ENCODE data around the gene RHOC. TPM values are rescaled to one million over a fixed set of nuclear protein-coding genes. Genes with fewer than 3 reads are reported as not detected.
A peak's percentile ranks its signal among the peaks of the same experiment; 100 is the strongest.
"Not testable (repeated sequence)": the region's sequence is repeated elsewhere in the genome, so short reads cannot be mapped to it uniquely, and the experiment has no call there.

Gene RHOC
- total RNA-seq, 1 experiment from 2014 or later, result 100 TPM

DNA sequence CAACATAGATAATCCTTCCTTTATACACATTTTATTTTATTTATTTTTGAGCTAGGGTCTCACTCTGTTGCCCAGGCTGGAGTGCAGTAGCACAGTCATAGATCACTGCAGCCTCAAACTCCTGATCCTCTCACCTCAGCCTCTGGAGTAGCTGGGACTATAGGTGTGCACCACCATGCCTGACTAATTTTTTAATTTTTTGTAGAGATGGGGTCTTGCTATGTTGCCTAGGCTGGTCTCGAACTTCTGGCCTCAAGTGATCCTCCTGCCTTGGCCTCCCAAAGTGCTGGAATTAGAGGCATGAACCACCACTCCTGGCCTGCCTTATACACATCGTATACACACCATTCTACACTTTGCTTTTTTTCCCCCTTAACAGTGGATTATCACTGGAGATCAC is 14.4 kb upstream of the RHOC start:
- in situ Hi-C loops (cut with HindIII; ENCODE audit: low pct_unique_long_range_greater_than_20kb, low sequenced_read_pairs); DNase-seq (ENCODE audit: low read depth, low spot score): not testable (repeated sequence)

DNA sequence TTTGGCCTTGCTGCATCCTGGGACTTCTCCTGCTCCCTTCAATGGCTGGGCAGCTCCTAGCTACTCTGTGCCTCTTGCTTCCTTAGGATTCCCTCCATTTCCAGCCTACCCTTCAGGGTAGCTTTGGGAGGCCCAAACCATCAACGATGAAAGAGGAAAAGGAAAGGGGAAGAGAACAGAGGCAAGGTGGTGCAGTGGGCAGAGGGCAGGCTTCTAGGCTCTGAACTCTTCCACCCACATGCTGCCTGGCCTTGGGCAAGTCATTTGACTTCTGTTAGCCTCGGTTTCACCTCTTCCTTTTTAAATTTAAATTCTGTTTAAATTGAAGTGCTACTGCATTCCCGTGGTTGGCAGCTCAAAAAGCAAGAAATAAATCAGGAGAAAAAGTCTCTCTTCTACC is 13.9 kb upstream of the RHOC start:
- no peak for DNase-seq (ENCODE audit: low read depth, low spot score)
- in situ Hi-C loops (cut with HindIII; ENCODE audit: low pct_unique_long_range_greater_than_20kb, low sequenced_read_pairs), result no loop called here

DNA sequence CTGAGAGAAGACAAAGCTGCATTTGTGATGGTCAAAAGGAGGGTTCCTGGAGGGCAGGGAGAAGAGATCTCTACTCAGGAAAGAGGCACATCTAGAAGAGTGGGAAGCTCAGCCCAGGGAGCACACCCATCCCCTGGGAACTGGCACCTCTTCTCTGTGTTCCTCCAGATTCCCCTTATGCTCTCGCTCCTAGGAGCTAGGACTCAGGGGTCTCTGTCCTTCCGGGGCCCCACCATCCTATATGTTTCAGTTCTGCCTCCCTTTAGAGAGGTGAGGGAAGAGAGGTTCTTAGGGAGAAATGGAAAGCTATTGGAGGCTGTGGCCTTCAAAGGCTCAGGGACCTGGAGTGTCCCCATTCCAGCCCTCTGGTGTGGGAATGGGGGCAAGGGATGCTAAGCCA is 12.8 kb upstream of the RHOC start:
- no peak for DNase-seq (ENCODE audit: low read depth, low spot score)
- in situ Hi-C loops (cut with HindIII; ENCODE audit: low pct_unique_long_range_greater_than_20kb, low sequenced_read_pairs), result no loop called here

DNA sequence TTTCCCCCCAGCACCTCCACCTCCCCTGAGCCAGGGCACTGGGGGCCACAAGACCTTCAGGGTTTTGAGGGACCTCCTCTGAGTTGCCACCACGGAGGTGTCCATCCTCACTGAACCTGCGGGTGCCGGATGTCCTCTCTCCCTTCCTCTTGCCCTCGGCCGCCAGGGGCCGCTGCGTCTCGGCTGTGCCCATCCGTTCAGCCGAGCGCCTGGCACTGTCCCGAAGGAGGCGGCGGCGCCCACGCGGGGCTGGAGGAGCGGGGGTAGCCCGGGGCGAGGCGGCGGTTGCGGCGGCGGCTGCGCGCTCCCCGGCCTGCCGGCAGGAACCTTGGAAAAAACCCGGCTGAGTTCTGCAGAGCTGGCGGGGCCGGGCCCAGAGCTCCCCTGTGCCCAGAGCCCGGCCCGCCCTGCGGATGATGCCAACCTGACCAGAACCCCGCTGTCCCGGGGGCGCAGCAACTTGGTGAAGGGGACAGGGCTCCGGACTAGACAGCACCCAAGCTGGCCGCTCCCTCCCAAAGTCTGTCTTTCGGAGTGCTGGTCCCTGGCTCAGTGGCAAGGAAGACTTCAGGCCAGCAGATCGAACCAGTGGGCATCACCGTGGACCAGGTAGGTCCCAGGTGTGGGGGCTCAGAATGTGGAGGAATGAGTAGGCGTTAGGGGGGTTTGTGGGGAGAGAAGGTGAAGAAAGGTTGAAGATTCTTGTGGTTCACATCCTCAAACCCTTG is 11.9 kb upstream of the RHOC start:
- peak; percentile 72 for DNase-seq (ENCODE audit: low read depth, low spot score)
- in situ Hi-C loops (cut with HindIII; ENCODE audit: low pct_unique_long_range_greater_than_20kb, low sequenced_read_pairs), result no loop called here

DNA sequence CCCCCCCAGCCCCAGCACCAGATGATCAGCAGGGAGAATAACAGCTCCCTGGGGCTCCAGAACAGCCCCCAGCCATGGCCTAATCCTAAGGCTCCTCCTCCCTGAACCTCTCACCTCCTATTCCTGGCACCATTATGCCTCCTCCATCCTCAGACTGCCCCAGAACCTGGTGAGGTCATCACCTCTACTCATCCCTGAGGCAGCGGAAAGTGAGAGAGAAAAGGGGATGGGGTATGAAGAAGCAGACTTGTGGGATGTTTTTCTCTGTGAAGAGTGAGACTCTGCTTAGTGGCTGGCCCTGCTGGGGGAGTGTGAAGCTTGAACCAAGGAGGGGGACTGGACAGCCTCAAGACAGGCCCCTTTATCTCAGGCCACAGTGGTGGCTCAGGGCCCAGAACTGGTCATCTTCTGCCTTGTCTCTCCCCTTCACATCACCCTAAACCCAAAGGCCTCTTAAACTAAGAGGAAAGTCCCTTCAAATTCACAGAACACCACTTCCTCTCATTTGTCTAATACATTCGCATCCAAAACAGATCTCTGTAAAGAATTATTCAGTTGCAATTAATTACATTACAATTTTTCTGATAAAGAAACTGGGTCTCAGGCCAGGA is 10.4 kb upstream of the RHOC start:
- in situ Hi-C loops (cut with HindIII; ENCODE audit: low pct_unique_long_range_greater_than_20kb, low sequenced_read_pairs), result no loop called here
- DNase-seq (ENCODE audit: low read depth, low spot score), result no peak

DNA sequence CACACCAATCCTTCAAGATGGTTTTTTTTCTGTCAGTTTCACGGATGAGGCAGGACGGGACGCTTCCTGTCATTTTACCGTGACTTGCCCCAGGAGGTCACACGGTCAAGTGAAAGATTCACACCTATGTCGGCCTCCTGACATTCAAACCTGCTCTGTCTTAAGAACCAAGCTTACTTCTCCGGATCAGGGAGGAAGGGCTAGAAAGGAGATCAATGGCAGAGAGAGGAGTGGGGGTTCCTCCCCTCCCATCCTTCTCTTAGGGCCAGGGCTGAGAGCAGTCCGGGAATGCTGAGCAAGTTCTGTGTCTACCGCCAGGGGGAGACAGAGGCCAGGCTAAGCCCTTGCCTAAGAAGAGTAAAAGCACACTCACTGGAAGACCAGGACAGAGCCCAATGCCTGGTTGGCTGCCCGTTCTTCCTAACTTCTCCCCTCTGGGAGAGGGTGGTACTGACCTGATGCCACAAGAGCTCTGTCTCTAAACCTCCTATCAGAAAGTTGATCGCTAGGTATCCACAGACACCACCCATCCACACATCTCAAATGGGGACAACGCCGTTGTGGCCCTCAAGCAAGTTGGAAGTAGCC is 9.3 kb upstream of the RHOC start:
- DNase-seq (ENCODE audit: low read depth, low spot score), result peak; percentile 90
- in situ Hi-C loops (cut with HindIII; ENCODE audit: low pct_unique_long_range_greater_than_20kb, low sequenced_read_pairs), result no loop called here

DNA sequence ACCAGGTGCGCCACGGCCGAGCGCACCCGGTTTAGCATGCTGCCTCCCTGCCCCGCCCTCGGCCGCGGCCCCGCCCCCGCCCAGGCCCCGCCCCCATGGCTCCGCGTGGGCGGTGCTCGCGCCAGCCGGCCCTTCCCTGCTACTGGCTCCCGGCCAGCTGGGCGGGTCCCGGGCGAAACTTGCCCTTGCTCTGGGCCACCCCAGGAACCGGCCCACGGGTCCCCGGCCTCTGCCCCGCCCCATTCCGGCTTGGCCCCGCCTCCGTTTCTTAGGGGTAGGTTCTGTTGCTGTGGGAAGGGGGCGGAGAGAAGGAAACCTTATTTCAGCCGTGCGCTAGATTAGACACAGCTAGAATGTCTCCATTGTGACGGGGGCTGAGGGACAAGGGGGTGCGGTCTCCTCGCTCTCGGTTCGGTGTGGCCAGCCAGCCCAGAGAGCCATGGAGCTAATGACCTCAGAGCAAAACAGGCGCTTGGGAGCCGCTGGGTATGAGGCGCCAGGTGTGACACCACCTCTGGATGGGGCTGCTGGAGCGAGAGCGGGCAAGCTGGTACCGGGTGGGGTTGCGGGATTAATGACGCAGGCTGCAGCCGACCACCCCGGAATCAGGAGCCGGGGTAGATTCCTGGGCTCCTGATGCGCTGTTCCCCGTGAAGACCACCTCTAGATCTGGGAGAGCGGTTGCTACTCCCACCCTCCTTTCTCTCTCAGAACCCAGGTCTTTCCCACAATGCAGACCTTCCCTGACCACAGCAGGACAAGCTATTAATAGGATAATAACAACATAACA is 8.5 kb upstream of the RHOC start, which contains the start of gene PPM1J:
TSS of gene PPM1J (minus strand) at position 69 of the 790 bp plus-strand sequence. CDS start at position 38, 31 bp downstream.
- in situ Hi-C loops (cut with HindIII; ENCODE audit: low pct_unique_long_range_greater_than_20kb, low sequenced_read_pairs), result no loop called here
- peak; percentile 92 for DNase-seq (ENCODE audit: low read depth, low spot score)

DNA sequence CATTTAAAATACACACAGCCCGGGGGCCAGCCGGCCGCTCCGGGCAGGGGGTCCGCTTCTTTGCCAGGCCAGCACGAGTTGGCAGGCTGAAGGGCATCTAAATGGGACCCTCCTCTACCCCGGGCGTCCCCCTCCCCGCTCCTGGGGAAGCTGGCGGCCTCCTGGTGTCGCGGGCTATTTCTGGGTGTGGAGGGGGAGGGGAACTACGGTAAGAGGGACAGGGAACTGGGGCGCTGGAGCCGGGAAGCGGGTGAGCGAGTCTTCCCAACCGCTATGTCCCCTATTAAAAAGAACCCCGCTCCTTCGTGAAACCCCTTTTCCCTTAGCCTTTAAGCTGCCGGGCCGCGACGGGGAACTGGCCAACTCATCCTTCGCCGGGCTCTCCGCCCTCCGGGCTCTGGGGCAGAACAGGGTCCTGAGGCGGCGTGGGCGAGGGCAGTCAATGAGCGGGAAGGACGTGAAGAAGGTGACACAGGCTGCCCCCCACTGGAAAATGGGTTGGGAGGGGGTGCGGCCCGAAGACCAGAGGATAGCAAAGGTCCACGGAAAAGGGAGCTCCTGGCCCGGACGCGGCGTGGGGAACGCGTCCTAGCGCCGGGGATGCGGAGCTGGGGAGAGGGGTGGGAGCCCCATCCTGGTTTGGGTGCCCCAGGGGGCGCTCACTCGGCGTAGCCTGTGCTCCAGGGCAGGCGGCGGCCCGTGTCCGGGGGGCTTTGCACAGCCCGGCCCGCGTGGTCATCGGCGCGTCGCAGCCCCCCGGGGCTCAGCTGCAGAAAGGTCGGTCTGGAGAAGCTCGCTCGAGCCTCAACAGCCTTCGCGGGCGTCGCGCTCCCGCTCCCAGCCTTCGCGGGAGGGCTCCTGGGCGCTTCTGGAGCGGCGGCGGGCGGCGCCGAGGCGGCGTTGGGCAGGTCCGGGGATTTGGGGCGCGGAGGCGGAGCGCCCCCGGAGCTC is 7.7 kb upstream of the RHOC start:
- in situ Hi-C loops (cut with HindIII; ENCODE audit: low pct_unique_long_range_greater_than_20kb, low sequenced_read_pairs), result no loop called here
- no peak for DNase-seq (ENCODE audit: low read depth, low spot score)

DNA sequence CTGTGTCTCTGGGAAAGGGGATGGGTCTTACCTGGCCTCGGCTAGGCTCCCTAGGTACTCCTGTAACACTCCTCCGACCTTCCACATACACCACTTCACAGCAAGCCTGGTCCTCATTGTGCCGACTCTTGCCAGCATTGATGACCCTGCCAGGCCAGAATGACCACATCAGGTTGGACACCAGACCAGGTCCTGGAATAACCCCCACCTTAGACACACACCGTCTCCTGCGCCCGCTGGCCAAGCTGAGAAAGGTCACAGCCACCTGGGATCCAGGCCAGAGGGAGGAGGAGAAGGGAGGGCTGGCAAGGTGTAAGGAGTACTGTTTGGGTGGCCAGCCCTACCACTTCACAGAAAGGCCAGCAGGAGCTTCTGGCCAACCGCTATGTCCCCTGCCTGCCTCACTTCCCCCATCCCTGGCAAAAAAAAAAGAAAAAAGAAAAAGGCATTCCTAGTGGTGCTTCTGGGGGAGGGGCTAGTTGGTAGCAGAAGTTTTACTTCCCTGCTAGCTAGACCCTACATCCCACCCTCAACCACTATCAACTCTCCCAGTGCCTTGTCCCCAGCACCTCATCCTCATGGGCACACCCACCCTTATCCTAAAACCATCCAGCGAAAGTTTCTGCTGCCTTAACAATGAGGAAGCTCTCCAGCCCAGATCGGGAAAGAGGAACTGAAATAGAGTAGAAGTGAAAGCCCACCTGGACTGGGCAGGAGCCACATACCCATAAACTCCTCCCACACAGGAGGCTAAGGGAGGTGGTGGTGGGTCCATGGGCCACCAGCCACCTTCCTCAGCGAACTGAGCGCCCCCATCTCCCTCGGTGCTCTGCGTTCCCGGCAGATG is 6.8 kb upstream of the RHOC start:
- in situ Hi-C loops (cut with HindIII; ENCODE audit: low pct_unique_long_range_greater_than_20kb, low sequenced_read_pairs), result no loop called here

DNA sequence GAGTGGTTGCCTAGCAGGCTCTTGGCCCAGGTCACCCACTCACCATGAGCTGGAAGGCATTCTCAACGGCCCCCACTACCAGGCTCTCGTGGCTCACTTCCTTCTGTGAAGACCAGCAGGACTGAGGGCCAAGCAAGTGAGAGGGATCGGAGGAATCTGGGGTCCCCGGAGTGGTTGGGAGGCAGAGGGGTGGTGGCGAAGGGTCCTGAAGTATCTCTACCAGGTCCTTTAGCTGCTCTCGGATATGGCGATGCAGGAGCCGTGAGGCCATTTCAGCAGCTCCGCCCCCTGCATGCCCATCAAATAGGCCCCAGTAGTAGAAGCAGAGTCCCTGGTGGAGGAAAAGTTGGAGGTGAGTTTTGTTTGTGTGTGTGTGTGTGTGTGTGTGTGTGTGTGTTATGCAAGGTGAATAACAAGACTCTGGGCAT is 5.8 kb upstream of the RHOC start:
- no peak for DNase-seq (ENCODE audit: low read depth, low spot score)
- in situ Hi-C loops (cut with HindIII; ENCODE audit: low pct_unique_long_range_greater_than_20kb, low sequenced_read_pairs), result no loop called here

More for the DNA sequence above, 6.8 kb upstream of the RHOC start:
- DNase-seq (ENCODE audit: low read depth, low spot score), result no peak

DNA sequence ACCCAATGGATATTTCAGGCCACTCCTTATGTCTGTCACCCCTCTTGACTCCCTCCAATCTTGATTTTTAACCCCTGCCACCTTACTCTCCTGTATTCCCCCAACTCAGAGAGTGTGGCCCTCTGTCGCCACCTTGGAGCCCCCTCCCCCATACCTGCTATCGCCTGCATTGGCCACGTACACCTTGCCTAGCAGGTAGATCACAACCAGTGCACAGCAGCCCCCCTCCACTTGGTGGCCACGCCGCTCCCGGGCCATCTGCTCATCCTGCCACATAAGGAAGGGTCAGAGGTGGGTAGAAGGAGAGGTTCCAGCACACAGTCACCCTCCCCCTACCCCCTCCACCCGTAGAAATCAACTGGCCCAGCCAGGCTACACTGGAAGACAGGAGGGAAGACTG is 5.3 kb upstream of the RHOC start:
- no peak for DNase-seq (ENCODE audit: low read depth, low spot score)
- in situ Hi-C loops (cut with HindIII; ENCODE audit: low pct_unique_long_range_greater_than_20kb, low sequenced_read_pairs), result no loop called here

DNA sequence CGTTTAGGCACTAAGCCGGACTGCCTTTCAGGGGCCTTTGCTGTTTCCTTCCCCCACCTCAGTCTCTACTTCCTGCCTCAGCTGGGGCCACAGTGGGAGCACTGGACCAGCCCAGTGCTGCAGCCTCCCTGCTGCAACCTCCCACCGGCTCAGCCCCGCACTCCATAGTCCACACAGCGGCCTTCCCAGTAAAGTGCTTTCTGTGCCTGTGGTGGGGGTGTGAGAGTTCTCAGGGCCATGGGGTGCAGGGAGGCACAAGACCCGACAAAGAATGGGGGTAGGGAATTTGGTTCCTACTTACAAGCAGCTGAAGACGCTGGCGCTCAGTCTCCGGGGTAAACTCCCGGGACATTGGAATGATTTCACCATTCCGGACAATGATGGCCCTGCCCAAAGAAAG is 4.7 kb upstream of the RHOC start:
- in situ Hi-C loops (cut with HindIII; ENCODE audit: low pct_unique_long_range_greater_than_20kb, low sequenced_read_pairs), result no loop called here
- no peak for DNase-seq (ENCODE audit: low read depth, low spot score)

DNA sequence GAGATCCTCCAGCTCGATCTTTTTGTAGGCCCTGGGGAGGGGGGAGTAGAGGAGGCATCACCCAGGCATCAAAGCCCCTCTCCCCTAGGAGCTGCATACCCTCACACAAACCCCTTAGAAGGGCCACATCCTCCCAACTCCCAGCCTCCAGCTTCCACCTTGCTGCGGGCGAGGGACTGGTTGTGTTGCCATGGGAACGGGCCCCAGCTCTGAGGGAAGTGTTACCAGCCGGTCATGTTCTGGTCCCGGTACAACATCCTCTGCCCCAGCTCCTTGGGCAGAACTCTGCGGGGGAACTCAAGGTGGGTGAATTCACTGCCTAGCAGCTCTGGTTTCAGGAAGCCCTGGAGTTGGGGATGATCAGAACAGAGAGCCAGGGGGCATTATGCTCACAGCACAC is 4.1 kb upstream of the RHOC start:
- no peak for DNase-seq (ENCODE audit: low read depth, low spot score)
- in situ Hi-C loops (cut with HindIII; ENCODE audit: low pct_unique_long_range_greater_than_20kb, low sequenced_read_pairs), result no loop called here

DNA sequence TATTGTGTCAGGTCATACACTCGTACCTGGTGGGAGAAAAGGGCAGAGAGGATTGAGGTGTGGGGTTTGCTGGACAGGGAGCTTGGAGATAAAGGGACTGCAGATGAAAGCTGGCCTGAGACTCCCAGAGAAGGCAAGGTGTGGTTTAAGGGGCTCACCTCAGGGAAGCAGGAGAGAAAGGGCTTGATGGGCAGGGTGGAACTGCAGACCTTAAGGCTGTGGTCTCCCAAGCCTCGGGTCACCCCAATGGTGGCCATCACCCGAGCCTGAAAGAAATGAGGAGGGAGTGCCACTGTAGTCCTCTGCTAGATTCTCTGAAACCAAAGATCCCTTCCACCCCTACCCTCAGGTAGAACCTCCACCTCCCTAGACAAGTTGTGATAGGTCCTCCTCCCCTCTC is 3.7 kb upstream of the RHOC start:
- DNase-seq (ENCODE audit: low read depth, low spot score), result no peak
- in situ Hi-C loops (cut with HindIII; ENCODE audit: low pct_unique_long_range_greater_than_20kb, low sequenced_read_pairs), result no loop called here

DNA sequence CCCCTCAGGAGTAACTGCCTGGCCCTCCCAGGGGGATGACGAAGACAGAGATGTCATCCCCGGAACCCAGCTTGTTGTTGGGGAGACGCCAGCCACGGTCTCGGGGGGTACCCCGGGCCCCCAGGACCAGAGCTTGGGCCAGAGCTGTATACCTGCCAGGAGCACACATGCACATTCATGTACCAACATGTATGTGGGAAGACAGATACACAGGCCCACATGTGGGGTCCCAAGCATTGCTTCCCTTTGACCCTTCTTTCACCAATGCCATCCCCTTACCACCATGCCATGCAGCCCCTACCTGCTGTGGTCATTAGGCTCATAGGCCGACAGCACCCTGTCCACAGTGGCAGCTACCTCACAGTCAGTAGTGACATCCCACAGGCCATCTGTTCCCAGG is 3.2 kb upstream of the RHOC start:
- DNase-seq (ENCODE audit: low read depth, low spot score), result no peak
- in situ Hi-C loops (cut with HindIII; ENCODE audit: low pct_unique_long_range_greater_than_20kb, low sequenced_read_pairs), result no loop called here

DNA sequence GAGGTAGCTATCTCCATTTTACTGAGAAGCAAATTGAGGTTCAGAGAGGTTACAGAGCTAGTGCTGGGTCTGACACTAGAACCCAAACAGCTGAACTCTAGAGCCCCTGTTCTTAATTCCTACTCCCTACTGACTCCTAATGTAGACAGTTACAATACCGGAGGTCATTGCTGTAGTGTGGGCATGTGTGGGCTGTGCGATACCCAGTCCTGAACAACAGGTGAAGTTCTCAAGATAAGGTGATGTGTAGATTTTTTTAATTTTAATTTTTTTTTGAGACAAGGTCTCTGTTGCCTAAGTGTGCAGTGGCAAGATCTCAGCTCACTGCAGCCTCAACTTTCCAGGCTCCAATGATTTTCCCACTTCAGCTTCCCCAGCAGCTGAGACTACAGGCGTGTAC is 1.6 kb upstream of the RHOC start:
- in situ Hi-C loops (cut with HindIII; ENCODE audit: low pct_unique_long_range_greater_than_20kb, low sequenced_read_pairs), result no loop called here
- DNase-seq (ENCODE audit: low read depth, low spot score), result no peak

All from SK-MEL-5 (cell line).